Neural progenitor cell (in vitro differentiated cells): ENCODE results near the gene HCRTR1.

ENCODE experiments used
- CTCF ChIP-seq: fragments of 200-600 bp; sonication (generic); IDR thresholded peaks from 2 replicates; pipeline ENCODE4 v1.5.1; 2017; ENCODE audit warnings: antibody characterized with exemption, mild to moderate bottlenecking
- EZH2 ChIP-seq: fragments of 200-600 bp; sonication (generic); IDR thresholded peaks from 2 replicates; pipeline ENCODE4 v1.6.1; 2017; ENCODE audit warnings: antibody characterized with exemption, mild to moderate bottlenecking, moderate library complexity

- no peak for TF ChIP-seq CTCF
- TF ChIP-seq EZH2, result no peak
These were observed 4.0 kb downstream of the HCRTR1 start for GRCh38 chr1:31621498-31621820.
